Karpas-422 (cell line): ENCODE results near the gene LPIN1. TPM values are rescaled to one million over a fixed set of nuclear protein-coding genes. Genes with fewer than 3 reads are reported as not detected.

Source experiments
- DNase-seq: peaks from one replicate; pipeline ENCODE4 v3.0.0-alpha.2; 2015
- H2AFZ ChIP-seq: fragments of 200-600 bp; sonication (generic); 2 replicates; pipeline ENCODE4 v1.6.1; 2014; ENCODE audit warnings: antibody characterized with exemption, low read length, mixed read lengths
- H3K27ac ChIP-seq: fragments of 200-600 bp; sonication (generic); 2 replicates; pipeline ENCODE4 v1.5.1; 2014; ENCODE audit warnings: mild to moderate bottlenecking, low read length, moderate library complexity
- H3K27me3 ChIP-seq: fragments of 200-600 bp; sonication (generic); 2 replicates; pipeline ENCODE4 v1.6.1; 2014; ENCODE audit warnings: low read length, mixed read lengths
- H3K36me3 ChIP-seq: fragments of 200-600 bp; sonication (generic); 2 replicates; pipeline ENCODE4 v1.6.1; 2014; ENCODE audit warnings: low read length, mixed read lengths; ENCODE audit not compliant: insufficient read depth
- H3K4me1 ChIP-seq: fragments of 200-600 bp; sonication (generic); 2 replicates; pipeline ENCODE4 v1.6.1; 2014; ENCODE audit warnings: mild to moderate bottlenecking, low read length, mixed read lengths
- H3K4me2 ChIP-seq: fragments of 200-600 bp; sonication (generic); 2 replicates; pipeline ENCODE4 v1.6.1; 2014; ENCODE audit warnings: low read length, low read depth, mild to moderate bottlenecking; ENCODE audit not compliant: poor library complexity, severe bottlenecking
- H3K4me3 ChIP-seq: fragments of 200-600 bp; sonication (generic); 2 replicates; pipeline ENCODE4 v1.5.1; 2014; ENCODE audit warnings: mild to moderate bottlenecking, antibody characterized with exemption, low read length, mixed read lengths
- H3K79me2 ChIP-seq: fragments of 200-600 bp; sonication (generic); 2 replicates; pipeline ENCODE4 v1.6.1; 2014; ENCODE audit warnings: mild to moderate bottlenecking, low read length, mixed read lengths
- H3K9ac ChIP-seq: fragments of 200-600 bp; sonication (generic); 2 replicates; pipeline ENCODE4 v1.6.0; 2014; ENCODE audit warnings: low read length
- H3K9me2 ChIP-seq: fragments of 200-600 bp; sonication (generic), shearing (Covaris generic); replicated peaks from 2 replicates; pipeline ENCODE4 v1.6.0; 2014; ENCODE audit warnings: mild to moderate bottlenecking, low read length, moderate library complexity; ENCODE audit not compliant: insufficient read depth
- H3K9me3 ChIP-seq: fragments of 300-700, 200-600 bp; sonication (generic); 2 replicates; pipeline ENCODE4 v1.6.1; 2014; ENCODE audit warnings: low read length, mixed read lengths
- H4K20me1 ChIP-seq: fragments of 200-600 bp; sonication (generic); 2 replicates; pipeline ENCODE4 v1.6.1; 2014; ENCODE audit warnings: mild to moderate bottlenecking, antibody characterized with exemption, low read length, low read depth; ENCODE audit not compliant: insufficient read depth
- total RNA-seq: library from RNA; depleted of rRNA; stranded (reverse); fragments of >200 nt; shearing (Covaris generic); gene quantifications from 2 replicates; pipeline ENCODE4 v1.2.3, GENCODE V29; 2014; ENCODE audit warnings: low replicate concordance

Gene LPIN1
- total RNA-seq, 1 experiment from 2014 or later: 4.9 TPM

DNA sequence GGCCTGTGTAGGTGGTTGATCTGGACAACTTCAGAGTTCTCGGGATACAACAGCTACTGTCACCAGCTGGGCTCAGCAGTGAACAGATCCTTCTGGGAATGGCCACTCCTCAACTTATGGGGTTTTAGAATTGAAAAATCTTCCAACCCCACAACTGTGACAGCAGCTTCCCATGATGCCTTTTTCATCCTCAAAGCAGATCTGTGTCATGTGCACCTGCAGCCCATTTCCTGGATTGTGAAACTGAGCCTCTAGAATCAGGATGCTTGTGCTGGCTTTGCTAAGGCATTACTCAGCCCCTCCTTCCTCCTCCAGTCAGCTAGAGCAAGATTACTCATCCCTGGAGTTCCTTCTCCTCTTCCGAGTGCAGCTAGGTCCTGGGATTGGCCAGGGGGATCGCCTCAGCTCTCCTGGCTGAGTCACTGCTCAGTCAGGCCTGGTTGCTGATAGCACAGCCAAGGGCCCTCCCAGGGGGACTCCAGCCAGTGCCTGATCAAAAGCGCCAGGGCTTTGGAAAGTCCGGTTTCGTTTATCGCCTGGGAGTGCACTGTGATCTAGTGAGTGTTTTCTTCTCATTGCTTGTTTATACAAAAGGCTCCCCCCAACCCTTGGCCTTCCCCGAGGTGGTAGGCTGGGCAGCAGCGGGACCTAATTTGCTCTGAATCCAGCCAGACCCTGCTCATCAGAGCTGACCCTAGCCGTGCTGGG lies 2.4 kb upstream of the LPIN1 start:
- H3K4me1 ChIP-seq: peaks cover 40% of the 10 kb centered on the region
- H3K4me2 ChIP-seq: no peak overlapping the region
- no peaks in the 10 kb centered on the region for H3K9me2 ChIP-seq
- H3K36me3 ChIP-seq: no peaks in the 10 kb centered on the region
- H3K27ac ChIP-seq: no peak overlapping the region
- no peak overlapping the region for H3K4me3 ChIP-seq
- peaks cover 35% of the 10 kb centered on the region; the same call in 1 of the 2 replicates for H4K20me1 ChIP-seq
- no peaks in the 10 kb centered on the region for H3K79me2 ChIP-seq
- no peak overlapping the region for H3K9ac ChIP-seq
- H2AFZ ChIP-seq: no peak overlapping the region
- DNase-seq: peak; percentile 76
- H3K27me3 ChIP-seq: no peaks in the 10 kb centered on the region
- H3K9me3 ChIP-seq: no peaks in the 10 kb centered on the region

- peak; percentile 83 for DNase-seq
- Histone ChIP-seq H3K4me3 (no peak overlapping the region), H3K36me3 (no peaks in the 10 kb centered on the region), H3K27ac (no peak overlapping the region), H3K4me2 (no peak overlapping the region), H3K9ac (no peak overlapping the region), H2AFZ (no peak overlapping the region), H3K9me2 (no peaks in the 10 kb centered on the region), H3K4me1 (peaks cover 47% of the 10 kb centered on the region), H3K9me3 (no peaks in the 10 kb centered on the region), H3K79me2 (no peaks in the 10 kb centered on the region), H3K27me3 (no peaks in the 10 kb centered on the region), H4K20me1 (peaks cover 43% of the 10 kb centered on the region)
These were observed 1.6 kb upstream of the LPIN1 start for GRCh38 chr2:11744631-11745394.

GRCh38 chr2:11745613-11746375 lies 638 bp upstream of the LPIN1 start:
- Histone ChIP-seq H3K9me2 (no peaks in the 10 kb centered on the region), H3K27ac (no peak overlapping the region), H3K9me3 (no peaks in the 10 kb centered on the region), H3K4me1 (peaks cover 57% of the 10 kb centered on the region), H2AFZ (no peak overlapping the region), H3K27me3 (no peaks in the 10 kb centered on the region), H3K4me2 (peak overlapping the region; percentile 94), H3K79me2 (no peaks in the 10 kb centered on the region), H3K36me3 (no peaks in the 10 kb centered on the region), H3K9ac (no peak overlapping the region), H3K4me3 (no peak overlapping the region; the same call in 1 of the 2 replicates), H4K20me1 (peaks cover 51% of the 10 kb centered on the region)
- no peak for DNase-seq

DNA sequence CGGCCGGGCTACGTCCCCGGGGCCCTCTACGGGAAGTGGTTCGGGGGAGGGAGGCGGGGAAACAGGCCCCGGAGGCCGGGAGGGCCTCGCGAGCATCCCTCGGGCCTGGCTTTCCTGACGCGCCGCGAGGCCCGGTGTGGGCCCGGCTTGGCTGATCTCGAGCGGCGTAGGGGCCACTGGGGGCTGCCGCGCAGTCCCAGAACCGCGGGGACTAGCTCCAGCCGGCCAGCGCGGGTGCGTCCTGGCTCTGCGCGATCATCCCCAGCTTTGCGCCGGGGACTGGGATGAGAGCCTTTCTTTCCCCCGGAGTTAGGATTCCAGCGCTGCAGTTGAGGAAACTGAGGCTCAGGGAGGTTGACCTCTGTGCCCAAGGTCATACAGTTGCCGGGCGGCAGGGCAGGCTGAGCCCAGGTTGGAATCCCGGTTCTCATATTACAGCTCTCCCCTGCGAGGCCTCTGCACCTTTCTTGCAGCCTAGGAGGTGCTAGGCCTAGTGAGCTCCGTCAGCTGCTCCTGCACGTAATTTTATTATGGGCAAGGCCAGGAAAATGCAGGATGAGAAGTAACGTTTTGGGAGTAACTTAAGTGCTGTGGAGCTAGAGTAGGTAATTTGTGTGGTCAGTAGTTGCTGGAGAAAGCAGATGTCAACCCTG lies 501 bp downstream of the LPIN1 start:
- H3K27me3 ChIP-seq: no peaks in the 10 kb centered on the region
- peak overlapping the region; percentile 94 for H3K4me2 ChIP-seq
- peak overlapping the region; percentile 64 for H3K9ac ChIP-seq
- H3K79me2 ChIP-seq: no peaks in the 10 kb centered on the region
- peak overlapping the region; percentile 70 for H3K4me3 ChIP-seq
- no peak overlapping the region for H3K27ac ChIP-seq
- peaks cover 56% of the 10 kb centered on the region for H4K20me1 ChIP-seq
- 0 out of 2 replicates have a peak overlapping the region, but pooled peaks have one; percentile 37 for H2AFZ ChIP-seq
- H3K36me3 ChIP-seq: no peaks in the 10 kb centered on the region
- H3K9me2 ChIP-seq: no peaks in the 10 kb centered on the region
- peak; percentile 65 for DNase-seq
- H3K9me3 ChIP-seq: no peaks in the 10 kb centered on the region
- H3K4me1 ChIP-seq: peaks cover 63% of the 10 kb centered on the region

DNA sequence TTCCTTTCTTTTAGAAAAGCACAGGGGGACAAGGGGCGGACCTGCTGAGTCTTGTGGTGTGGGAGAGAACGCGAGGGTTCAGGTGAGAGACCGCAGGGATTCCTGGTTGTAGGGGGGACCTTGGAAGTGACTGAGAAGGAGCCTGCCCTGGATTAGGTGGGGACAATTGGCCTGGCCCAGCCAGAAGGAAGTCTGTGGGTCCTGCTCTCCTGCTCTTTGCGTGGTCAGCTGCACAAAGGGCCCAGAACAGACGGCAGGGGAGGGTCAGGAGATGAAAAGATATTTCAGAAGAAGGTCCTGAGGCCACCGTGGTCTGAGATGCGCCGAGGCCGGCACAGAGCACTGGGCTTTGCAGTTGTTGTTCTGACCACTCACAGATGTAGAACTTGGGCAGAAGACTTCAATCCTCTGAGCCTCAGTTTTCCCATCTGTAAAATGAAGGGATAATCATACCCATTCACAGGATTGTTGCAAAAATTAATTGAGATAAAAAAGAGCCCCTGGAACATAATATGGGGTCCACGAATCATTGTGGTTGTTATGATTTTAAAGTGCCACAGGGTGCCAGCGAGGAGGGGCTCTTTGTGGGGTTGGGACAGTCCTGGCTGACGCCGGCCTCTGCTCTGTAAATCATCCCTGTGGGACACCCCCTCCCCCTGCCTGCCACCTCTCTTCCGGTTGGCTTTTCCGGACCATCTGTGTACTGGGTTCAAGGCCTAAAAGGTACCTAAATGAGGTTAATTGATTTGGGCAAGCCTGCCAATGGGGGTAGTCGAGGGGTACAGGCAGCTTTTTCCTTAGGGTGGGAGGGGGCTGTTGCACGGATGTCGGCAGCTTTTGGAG lies 1.8 kb downstream of the LPIN1 start:
- Histone ChIP-seq H3K27me3 (no peaks in the 10 kb centered on the region), H3K4me2 (no peak overlapping the region), H4K20me1 (peaks cover 64% of the 10 kb centered on the region), H3K9me3 (no peaks in the 10 kb centered on the region), H3K4me3 (no peak overlapping the region), H3K27ac (no peak overlapping the region), H3K9ac (no peak overlapping the region), H3K9me2 (no peaks in the 10 kb centered on the region), H3K79me2 (no peaks in the 10 kb centered on the region), H3K36me3 (no peaks in the 10 kb centered on the region), H2AFZ (no peak overlapping the region), H3K4me1 (peaks cover 70% of the 10 kb centered on the region)
- no peak for DNase-seq

DNA sequence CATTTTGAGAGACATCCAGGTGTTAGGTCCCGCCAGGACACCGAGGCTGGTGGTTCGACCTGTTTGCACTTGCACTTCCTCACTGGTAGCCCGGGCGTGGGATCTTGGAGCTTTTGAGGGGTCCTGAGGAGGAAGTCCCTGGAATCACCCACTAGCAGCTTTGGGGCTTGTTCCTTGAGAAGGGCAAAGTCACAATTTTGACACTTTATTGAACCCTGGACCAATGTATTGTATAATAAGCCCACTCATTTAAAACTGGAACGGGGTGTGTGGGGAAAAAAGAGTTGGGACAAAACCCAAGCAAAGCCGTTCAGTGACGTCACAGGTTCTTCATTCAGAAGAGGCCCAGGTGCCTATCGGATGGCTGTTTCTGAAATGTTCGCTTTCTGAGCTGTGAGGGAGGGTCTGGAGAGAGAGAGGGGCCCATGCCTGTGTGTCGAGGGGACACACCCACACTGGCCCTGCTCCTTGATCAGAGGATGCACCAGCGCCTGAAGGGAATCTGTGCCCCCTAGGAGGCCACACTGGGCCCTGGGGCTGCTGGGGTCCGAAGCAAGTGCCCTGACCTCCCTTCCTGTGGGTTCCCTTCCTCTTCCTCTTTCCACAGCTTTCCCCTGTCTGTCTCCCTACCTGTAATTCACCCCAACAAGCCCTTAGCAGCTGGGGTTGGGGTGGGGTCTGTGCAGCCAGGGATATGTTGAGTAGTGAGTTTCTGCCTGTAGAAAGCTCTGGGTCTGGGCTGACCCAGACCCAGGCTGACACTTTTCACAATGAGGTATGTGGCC lies 2.6 kb downstream of the LPIN1 start:
- Histone ChIP-seq H3K9ac (no peak overlapping the region), H4K20me1 (peaks cover 67% of the 10 kb centered on the region)

More for the DNA sequence above, 2.6 kb downstream of the LPIN1 start:
- Histone ChIP-seq H3K36me3 (no peaks in the 10 kb centered on the region), H3K4me2 (no peak overlapping the region), H3K4me1 (peaks cover 75% of the 10 kb centered on the region), H3K27ac (no peak overlapping the region), H3K4me3 (no peak overlapping the region), H3K9me3 (no peaks in the 10 kb centered on the region), H3K79me2 (no peaks in the 10 kb centered on the region), H3K9me2 (no peaks in the 10 kb centered on the region), H2AFZ (no peak overlapping the region), H3K27me3 (no peaks in the 10 kb centered on the region)
- DNase-seq: no peak
